Glomerular visceral epithelial cell (primary cell): ENCODE results near the gene TTLL6.
A peak's percentile ranks its signal among the peaks of the same experiment; 100 is the strongest.
"Not testable (repeated sequence)": the region's sequence is repeated elsewhere in the genome, so short reads cannot be mapped to it uniquely, and the experiment has no call there.

Experiments used
- DNase-seq: peaks from one replicate; pipeline ENCODE4 v3.0.0-alpha.2; 2016; ENCODE audit errors: extremely low spot score

Gene TTLL6

DNA sequence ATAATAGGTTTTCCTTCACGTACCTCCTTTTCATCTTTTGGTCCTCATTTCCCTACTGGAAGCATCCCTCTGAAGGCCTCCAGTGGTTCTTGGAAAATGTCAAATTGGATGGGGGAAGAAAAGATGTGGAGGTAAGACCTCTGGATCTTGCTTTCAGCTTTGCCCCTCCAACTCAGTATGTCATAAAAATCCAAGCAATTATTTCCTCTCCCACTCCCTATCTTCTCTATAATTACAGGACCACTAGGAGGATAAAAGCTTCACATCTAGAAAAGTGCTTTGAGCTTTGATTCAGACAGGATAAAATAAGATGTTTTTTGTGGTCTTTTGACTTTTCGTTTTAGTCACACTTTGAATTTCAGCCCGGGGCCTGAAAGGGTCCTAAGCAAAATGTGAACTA, 1.7 kb downstream of the TTLL6 start:
- no peak for DNase-seq

DNA sequence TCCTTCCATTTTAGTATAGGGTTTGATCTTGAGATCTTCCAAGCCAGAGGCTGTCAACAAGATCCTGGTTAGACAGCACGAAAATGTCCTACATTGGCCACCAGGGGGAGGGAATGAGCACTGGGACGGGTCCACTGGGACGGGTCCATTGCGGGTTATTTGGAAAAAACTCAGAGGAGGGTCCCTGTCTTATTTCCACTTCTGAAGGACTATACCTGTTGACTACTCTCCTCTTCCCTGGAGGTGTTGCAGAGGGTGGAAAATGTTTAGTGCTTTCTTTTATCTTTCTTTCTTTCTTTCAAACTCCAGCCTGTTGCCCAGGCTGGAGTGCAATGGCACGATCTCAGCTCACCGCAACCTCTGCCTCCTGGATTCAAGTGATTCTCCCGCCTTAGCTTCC, 2.5 kb downstream of the TTLL6 start:
- peak; percentile 51 for DNase-seq

DNA sequence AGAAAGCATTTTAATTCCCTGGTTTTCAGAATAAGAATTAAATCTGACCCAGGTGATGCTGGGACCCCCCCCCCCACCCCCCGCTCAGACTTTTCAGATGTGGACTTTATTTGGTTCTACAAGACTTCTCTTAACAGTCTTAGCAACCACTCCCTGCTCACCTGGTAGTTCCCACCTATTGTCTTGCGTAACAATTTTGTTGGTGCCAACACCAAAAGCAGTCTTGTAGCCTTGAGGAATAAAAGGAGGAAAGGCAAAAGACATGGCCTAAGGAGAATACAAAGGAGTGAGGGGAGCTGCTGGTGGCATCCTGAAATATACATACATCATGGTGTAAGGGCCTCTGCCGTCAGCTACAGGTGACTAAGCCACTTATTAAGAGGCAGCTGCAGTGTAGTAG, 5.0 kb downstream of the TTLL6 start:
- no peak for DNase-seq

DNA sequence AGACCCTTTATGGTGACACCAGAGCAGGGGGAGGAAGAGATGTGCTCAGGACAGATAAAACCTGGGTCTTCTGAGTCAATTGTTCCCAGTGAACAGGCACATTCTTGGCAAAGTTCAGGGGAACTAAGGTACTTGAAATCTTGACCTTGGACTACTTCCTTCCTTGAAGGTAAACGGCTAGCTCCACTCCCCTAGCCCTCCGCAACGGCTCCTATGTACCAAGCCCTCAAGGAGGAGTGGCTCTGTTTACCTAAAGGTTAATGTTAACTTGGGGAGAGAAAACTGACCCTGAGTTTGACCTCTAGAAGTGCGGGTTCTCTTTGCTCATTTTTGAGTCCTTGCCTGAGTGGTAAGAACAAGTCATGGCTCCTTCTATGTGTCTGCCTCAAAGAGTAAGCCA, 7.8 kb downstream of the TTLL6 start:
- DNase-seq: no peak

DNA sequence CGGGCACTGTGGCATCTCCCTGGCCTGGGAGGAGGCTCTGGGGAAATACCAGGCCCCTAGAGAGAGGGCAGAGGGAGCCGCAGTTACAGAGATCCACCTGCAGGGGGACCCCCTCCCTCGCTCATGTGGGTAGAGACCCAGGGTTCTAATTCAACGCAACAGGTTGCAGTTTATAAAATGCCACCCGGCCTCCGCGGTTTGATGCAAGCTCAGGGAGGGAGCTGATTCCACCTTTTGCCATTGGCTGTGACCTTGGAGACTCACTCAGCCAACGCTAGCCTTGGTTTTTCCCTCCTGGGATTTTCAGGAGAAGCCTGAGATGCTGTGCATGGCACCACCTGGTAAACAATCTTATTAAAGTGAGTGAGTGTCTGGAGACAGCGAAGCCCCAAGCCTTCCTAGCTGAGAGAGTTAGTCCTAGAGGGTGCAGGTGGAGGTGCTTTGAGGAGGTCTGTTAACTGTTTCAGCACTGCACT, 12.1 kb downstream of the TTLL6 start:
- peak; percentile 76 for DNase-seq

DNA sequence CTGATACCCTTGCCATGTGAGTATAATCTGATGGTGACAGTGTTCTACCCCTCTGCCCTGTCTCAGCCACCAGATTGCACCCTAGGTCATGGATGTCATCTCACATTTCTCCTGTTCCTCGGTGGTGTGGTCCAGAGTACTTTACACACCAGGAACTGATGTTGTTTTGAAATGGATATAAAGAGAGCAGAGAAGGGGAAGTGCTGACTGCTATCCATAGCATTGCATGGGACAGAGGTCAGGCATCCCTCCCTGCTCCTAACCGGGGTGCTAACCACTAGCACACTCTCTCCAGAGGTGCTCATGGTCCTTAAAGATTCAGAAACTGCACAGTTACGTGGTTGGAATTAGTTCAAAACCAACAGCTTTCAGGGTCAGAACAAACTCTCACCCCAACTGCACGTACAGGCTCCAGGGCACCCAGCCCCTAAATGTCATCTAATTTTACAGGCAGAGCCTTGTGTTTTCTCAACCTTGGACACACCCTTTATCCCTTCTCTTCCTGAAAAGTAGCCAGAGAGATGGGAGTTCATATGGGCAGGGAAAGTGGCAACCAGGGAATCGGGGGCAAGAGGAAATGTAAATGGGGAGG, 16.3 kb downstream of the TTLL6 start:
- no peak for DNase-seq

DNA sequence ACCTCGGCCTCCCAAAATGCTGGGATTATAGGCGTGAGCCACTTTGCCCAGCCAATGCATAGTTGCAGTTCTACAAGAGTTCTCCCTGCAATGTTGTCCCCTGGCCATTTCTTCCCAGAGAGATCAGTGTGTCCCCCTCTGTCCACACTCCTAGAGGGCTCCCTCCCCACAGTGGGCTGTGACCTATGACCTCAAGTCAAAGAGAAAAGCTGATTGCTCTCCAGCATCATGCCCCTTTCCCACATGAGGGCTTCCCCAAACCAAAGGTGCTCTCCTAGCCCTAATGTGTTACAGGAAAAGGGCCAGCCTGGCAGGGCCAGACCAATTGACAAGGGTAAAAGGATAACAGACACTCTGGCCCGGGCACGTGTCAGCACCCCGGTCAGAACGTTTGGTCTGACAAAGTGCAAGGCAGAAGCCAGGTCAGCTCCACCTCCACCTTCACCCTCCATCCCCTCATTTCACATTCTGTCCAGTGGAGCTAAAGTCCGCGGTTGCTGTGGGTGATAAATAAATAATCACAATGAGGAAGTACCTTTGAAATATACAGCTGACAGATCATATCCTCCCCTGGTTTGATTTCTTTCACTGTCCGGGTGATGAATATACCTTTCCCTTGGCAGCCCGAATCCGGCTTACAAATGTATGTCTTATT, 17.8 kb downstream of the TTLL6 start:
- DNase-seq: peak; percentile 76

DNA sequence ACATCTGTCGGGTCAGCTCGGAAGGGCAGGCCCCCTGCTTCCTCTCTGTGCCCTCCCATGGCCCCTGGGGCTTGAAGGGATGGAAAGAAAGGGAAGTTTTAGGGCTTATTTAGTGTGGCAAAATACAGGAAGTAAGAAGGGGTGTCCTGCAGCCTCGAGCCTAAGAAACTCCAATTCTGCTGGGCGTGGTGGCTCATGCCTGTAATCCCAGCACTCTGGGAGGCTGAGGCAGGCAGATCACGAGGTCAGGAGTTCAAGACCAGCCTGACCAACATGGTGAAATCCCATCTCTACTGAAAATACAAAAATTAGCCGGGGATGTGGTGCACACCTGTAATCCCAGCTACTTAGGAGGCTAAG, 20.9 kb downstream of the TTLL6 start:
- not testable (repeated sequence) for DNase-seq

DNA sequence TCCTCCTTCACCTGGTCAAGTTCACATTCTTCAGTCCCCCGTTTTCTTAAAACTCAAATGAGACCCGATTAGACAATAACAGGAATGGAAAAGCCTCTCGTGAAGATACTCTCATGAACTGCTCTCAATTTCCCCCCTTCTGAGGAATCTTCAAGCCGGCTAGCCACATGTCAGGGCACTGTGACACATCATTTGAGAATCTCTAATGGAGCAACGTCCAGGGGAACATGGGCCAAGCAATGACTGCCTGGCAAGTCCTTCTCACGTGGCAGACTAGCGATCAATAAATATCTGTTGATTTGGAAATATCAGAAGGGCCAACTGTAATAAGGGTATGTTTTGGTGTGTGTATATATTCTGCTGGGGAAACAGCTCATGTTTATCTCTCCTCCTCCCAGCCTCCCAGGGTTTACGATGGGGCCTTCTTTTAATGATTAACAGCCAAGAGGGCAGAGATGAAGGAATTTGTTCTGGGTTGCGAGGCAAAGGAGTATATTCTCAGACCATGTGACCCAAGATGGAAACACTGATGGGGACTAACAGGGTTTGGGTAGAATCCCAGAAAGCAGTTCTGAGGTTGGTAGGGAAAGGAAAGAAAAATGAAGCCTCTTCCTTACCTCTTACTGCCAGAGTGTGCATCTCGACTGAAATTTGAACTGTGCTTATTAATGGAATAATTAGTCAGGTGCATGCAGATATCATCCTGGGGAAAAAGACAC, 21.4 kb downstream of the TTLL6 start:
- DNase-seq: peak; percentile 89

DNA sequence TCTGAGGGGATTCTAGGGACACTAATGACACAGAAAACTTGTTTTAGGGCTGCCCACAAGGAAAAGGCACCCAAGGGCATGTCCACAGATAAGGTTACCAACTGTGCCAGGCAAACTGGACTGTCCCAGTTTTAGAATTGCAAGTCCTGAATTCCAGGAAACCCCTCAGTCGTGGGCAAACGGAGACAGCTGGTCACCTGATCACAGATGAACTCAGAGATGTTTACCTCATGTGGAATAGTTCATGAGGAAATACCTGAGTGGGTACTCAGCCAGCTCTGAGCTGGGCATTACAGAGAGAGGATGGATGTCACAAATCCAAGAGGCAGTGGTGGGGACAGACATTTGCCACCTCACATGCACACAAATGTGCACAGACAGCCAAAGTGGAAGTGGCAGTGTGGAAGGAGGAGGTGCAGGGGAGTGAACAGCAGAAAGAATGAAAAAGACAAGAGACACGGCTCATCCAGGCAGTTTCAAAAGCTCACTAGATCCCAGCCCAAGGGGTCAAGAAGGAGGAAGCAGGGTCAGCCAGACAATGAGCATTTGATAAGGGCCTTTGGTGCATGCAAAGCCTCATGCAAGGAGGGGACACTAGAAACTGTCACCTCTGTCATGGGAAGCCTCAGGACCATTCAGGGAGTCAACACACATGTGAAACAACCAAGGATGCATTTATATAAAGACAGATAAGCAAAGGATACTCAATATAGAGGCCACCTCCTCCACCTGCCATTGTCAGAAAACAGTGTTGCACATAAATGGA, 24.8 kb downstream of the TTLL6 start:
- DNase-seq: peak; percentile 45

DNA sequence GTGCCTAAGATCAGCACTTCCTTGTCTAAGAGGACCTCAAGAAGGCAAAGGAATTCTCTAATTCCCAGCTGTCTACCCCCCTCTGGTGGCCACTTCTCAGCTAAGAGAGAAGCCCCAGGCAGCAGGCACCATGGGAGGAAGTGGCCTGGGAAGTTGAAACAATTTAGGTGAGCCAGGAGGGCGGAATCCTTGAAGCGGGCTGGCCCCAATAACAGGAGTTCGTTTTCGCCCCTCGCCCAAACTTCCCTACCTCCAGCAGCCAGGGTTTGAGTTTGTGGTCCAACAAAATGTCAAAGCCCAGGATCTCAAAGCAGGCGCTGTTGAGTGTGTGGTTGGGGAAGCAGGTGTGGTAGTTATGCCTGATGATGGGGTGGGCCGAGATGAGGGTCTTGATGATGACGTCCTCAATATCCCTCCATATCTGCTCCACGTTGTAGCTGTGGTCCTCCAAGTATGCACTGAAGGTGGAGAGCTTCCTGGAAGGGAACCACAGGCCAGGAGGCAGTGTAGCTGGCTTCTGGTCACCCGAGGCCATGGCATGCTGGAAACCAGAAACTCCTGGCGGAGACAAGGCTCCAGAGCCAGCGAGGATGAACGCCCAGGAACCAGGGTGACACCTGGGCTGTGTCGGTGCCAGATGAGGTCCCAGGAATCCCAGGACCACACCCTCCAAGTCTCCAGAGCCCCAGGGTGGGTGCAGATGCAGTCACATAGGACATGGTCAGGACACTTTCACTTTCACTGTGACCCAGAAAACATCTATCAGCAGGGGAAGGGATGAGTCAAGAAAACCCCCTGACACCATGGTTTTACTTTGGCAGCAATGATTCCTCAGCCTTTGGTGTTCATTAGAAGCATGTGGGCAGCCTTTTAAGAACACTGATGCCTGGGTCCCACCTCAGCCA, 25.6 kb downstream of the TTLL6 start:
- peak; percentile 87 for DNase-seq

DNA sequence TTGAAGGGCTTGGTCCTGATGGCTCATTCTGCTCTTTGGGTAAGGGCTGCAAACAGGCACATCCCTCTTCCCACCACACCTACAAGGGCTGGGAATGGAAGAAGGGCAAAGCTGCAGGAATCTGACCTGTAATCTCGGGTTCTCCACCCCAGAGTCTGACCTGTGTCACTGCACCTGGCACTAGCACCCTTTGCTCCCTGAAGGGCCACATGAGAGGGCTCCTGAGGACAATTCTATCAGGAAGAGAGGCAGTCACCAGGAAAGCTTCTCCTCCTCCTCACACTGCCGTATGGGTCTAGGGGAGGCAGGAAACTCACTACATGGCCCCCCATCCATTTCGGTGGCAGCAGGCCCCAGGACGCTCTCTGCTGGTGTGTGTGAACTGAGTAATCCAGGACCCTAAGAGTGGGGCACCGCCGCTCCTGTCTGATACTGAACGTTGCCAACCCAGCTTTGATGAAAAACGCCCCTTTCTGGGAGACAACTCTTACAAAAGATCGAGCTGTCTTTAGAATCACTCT, 26.4 kb downstream of the TTLL6 start:
- DNase-seq: no peak

DNA sequence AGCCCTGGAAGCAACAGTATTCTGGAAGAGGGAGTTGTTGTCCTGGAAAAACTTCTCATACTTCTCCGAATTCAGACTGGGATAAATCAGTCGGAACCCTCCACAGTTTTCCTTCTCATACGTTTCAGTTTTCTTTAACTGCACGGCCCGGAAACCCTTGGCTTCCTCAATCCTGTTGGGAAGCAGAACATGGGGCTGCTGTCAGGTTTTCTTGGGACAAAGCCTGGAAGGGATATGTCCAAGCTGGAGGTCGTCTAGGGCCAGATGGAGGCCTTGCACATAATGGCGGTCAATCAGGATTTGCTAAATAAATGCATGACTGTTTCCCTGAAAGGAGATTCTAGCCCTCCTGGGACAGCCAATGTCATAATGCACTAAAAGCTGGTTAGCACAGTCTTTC, 29.2 kb downstream of the TTLL6 start:
- no peak for DNase-seq

DNA sequence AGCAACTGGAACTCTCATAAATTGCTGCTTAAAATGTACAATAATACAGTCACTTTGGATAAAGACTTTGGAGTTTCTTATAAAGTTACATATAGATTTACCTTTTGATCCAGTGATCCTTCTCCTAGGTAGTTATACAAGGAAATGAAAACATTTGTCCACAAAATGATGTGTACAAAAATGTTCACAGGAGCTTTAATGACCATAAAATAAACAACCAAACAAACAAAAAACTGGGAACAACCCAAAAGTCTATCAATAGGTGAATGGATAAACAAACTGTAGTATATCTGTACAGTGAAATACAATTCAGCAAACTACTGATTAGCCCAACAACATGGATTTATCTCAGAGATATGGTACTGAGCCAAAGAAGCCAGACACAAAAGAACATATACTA, 37.6 kb downstream of the TTLL6 start:
- DNase-seq: no peak

DNA sequence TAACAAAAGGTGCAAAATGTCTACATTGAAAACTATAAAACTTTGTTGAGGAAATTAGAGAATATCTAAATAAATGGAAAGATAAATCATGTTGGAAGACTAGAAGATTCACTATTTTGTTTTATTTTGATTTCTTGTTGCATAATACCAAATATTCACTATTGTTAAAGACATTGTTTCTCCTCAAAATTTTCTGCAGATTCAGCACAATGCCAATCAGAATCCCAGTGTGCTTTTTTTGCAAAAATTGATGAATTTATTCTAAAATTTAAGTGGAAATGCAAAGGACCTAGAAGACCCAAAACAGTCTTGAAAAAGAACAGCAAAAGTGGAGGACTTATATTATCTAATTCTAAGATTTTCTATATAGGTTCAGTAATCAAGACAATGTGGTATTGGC, 40.4 kb downstream of the TTLL6 start:
- no peak for DNase-seq

DNA sequence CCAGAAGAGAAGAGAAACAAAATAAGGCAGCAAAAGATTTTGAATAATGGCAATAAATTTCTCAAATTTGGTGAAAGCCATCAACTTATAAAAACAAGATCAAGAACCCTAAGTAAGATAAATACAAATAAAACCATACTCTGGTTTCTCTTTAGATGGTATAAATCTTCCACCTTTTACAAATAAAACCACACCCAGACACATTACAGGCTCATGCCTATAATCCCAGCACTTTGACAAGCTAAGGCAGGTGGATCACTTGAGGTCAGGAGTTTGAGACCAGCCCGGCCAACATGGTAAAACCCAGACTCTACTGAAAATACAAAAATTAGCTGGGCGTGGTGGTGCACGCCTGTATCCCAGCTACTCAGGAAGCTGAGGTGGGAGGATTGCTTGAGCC, 43.8 kb downstream of the TTLL6 start:
- no peak for DNase-seq

DNA sequence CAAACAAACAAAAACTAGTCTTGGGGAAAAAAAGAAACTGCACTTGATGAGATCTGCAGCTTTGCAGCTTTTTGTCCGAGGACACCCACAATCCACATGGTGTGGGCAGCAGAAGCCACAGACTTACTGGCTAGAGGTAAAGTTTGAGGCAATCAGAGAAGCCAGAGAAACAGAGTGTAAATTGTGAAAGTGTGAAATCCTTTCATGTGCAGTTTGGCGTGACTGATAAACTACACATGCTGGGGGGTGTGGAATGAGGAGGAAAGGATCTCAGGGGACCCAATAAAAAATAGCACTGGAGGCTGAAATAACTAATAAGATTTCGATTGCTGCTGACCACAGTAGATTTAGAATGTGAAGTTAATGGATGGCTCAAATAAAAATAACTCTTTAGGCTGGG, 46.1 kb downstream of the TTLL6 start:
- DNase-seq: no peak

DNA sequence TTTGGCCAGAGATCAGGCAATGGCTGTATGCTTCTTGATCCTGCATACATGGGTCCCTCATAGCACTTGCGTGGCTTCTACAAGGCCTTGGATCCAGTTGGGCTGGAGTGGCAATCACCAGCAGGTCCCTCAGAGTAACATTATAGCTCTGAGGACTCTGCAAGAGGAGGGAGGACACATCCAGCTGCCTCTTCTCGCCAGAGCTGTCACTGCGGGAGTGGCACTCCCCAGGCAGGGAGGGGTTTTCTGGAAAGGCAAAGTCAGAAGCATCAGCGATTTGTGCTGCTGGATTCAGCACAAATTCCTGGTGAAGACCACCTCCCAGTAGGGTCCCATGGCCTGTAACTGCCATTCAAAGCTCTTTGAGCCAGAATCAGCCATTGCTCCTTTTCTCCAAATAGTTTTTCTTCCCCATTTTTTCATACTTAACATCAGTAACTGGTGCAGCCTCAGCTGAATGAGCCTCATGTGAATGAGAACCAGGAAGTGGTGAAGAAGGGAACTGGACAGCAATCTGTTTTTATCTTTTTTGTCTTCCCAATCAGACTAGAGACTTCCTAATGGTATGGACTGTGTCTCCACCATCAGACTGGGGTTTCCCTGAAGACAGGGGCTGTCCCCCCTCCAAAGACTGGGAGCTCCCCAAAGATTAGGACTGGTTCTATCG, 47.9 kb downstream of the TTLL6 start:
- no peak for DNase-seq

DNA sequence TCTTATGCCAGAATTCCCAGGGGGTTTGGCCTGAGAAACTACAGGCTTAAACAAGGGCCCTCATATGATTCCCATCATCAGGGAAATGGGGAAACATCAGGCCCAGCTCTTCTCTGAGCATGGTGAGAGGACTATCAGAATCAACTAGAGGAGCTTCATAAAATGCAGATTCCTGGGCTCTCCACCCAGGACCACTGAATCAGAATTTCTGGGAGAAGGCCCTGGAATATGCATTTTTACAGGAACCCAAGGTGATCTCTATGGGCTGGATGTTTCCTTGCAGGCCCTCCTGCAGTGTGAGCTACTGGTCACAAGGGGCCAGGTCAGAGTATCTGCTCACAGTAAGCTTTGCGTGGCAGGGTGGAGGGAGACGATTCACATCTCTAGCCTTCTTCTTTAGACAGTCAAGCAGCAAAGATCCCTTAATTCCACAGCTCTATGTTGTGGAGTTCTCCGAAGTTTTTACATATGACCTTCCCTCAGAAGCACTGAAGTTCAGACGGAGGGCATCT, 49.7 kb downstream of the TTLL6 start:
- no peak for DNase-seq

DNA sequence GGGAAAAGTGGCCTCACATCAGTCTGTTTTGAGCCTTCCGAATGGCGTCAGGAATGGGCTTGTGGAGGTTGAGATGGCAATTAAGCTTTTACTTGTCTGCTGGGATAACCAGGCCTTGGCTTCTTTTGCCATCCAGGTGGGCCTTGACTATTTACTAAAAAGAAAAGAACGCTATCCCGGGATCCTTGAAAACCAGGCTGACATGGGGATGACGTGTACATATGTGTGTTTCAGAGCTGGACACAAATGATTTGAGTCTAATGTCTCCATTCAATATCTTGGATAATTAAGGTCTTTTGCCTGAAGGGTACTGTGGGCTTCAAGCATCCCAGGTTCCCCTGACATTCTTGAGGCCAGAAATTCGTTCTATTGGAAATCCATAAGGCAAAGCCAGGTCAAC, 55.9 kb downstream of the TTLL6 start:
- no peak for DNase-seq
